ENCODE data around the gene DNAH2. TPM values are rescaled to one million over a fixed set of nuclear protein-coding genes. Genes with fewer than 3 reads are reported as not detected.
A peak's percentile ranks its signal among the peaks of the same experiment; 100 is the strongest.

DNAH2 gene
- total and polyA plus RNA-seq, 2 of the 13 experiments (the other 11 are each of a cell fraction or from before 2014, with no cell fraction given), result not detected

- no peak for TF ChIP-seq HIC2 (CRISPR knock-in tag; IDR thresholded peaks at IDR 0.05; ENCODE audit: low read depth)
- no peak for TF ChIP-seq ZIK1 (CRISPR knock-in tag; IDR thresholded peaks at IDR 0.05; ENCODE audit: borderline replicate concordance, low read depth)
- no peak; the same call in 1 of the 2 replicates for TF ChIP-seq CREM (IDR thresholded peaks at IDR 0.05)
- no peak for TF ChIP-seq CREM (CRISPR knock-in tag; IDR thresholded peaks at IDR 0.05)
- peak; percentile 53 for TF ChIP-seq ZNF883 (CRISPR knock-in tag; IDR thresholded peaks at IDR 0.05; ENCODE audit: not compliant biosample characterization)
- no peak for TF ChIP-seq FOXM1 (CRISPR knock-in tag; IDR thresholded peaks at IDR 0.05)
- no peak for TF ChIP-seq RFXAP (CRISPR knock-in tag; IDR thresholded peaks at IDR 0.05; ENCODE audit: borderline replicate concordance)
- TF ChIP-seq CERS6 (CRISPR knock-in tag; IDR thresholded peaks at IDR 0.05), result no peak
- peak; percentile 66; the same call in 1 of the 2 replicates for TF ChIP-seq ZSCAN12 (CRISPR knock-in tag; IDR thresholded peaks at IDR 0.05)
- no peak for TF ChIP-seq ZNF230 (CRISPR knock-in tag; IDR thresholded peaks at IDR 0.05)
- no peak for TF ChIP-seq KLF11 (CRISPR knock-in tag; IDR thresholded peaks at IDR 0.05)
- TF ChIP-seq ZNF790 (CRISPR knock-in tag; IDR thresholded peaks at IDR 0.05; ENCODE audit: borderline replicate concordance), result no peak; the same call in 1 of the 2 replicates
- TF ChIP-seq WIZ (CRISPR knock-in tag; IDR thresholded peaks at IDR 0.05), result no peak
- TF ChIP-seq KLF9 (CRISPR knock-in tag; IDR thresholded peaks at IDR 0.05; ENCODE audit: low read depth), result no peak
- peak; percentile 29 for TF ChIP-seq HNRNPLL (IDR thresholded peaks at IDR 0.05; ENCODE audit: low read depth, low read length, poor library complexity, severe bottlenecking)
- TF ChIP-seq CBX5 (CRISPR knock-in tag; IDR thresholded peaks at IDR 0.05; ENCODE audit: borderline replicate concordance), result no peak
- no peak for TF ChIP-seq CTCF (CRISPR knock-in tag; IDR thresholded peaks at IDR 0.05)
- TF ChIP-seq, protein P1, sequence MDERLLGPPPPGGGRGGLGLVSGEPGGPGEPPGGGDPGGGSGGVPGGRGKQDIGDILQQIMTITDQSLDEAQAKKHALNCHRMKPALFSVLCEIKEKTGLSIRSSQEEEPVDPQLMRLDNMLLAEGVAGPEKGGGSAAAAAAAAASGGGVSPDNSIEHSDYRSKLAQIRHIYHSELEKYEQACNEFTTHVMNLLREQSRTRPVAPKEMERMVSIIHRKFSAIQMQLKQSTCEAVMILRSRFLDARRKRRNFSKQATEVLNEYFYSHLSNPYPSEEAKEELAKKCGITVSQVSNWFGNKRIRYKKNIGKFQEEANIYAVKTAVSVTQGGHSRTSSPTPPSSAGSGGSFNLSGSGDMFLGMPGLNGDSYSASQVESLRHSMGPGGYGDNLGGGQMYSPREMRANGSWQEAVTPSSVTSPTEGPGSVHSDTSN (CRISPR knock-in tag; IDR thresholded peaks at IDR 0.05), result no peak
- TF ChIP-seq ELF1 (CRISPR knock-in tag; IDR thresholded peaks at IDR 0.05), result no peak
- TF ChIP-seq ZSCAN21 (CRISPR knock-in tag; IDR thresholded peaks at IDR 0.05; ENCODE audit: borderline replicate concordance), result peak; percentile 58; the same call in 1 of the 2 replicates
- TF ChIP-seq ZNF549 (CRISPR knock-in tag; IDR thresholded peaks at IDR 0.05), result no peak
- no peak for TF ChIP-seq ATF7-NPFF (CRISPR knock-in tag; IDR thresholded peaks at IDR 0.05; ENCODE audit: low read depth)
- peak; percentile 90 for TF ChIP-seq HNF4A (CRISPR knock-in tag; IDR thresholded peaks at IDR 0.05)
Observed at GRCh38 chr17:7843536-7844291, 126.2 kb downstream of the DNAH2 start (continued).
